Gastroesophageal sphincter (tissue), 4 donors: ENCODE data around the gene C20orf96. TPM values are rescaled to one million over a fixed set of nuclear protein-coding genes. Genes with fewer than 3 reads are reported as not detected.

Source experiments
- ATAC-seq: fragments of 150-250 bp; one replicate; pipeline ENCODE4 v1.9.1; 2016; ENCODE audit warnings: mild to moderate bottlenecking, moderate library complexity
- H3K27ac ChIP-seq, 4 donors: fragments of 200-600 bp; sonication (generic) in 3 of 4; 1 replicate in 3 of 4; 2 replicates in 1 of 4; pipeline ENCODE4 v1.5.1; 2016 to 2019
- H3K27me3 ChIP-seq: fragments of 200-600 bp; sonication (generic); one replicate; pipeline ENCODE4 v1.5.1; 2019
- H3K36me3 ChIP-seq, 2 donors: fragments of 200-600 bp; sonication (generic); one replicate each; pipeline ENCODE4 v1.5.1; 2019; ENCODE audit warnings: control low read depth in 1 of 2
- H3K4me1 ChIP-seq, 3 donors: fragments of 200-600 bp; sonication (generic); 1 replicate in 2 of 3; 2 replicates in 1 of 3; pipeline ENCODE4 v1.5.1; 2016 to 2019; ENCODE audit warnings: control low read depth in 2 of 3
- H3K4me3 ChIP-seq, 2 donors: fragments of 200-600 bp; sonication (generic); one replicate each; pipeline ENCODE4 v1.5.1; 2019; ENCODE audit warnings: mild to moderate bottlenecking in 1 of 2, moderate library complexity in 1 of 2
- H3K9me3 ChIP-seq, 3 donors: fragments of 200-600 bp; sonication (generic); one replicate each; pipeline ENCODE4 v1.5.1; 2017 to 2019; ENCODE audit warnings: control low read depth in 2 of 3
- EP300 ChIP-seq: sonication (generic); formaldehyde crosslinking; IDR thresholded peaks from one replicate; pipeline ENCODE4 v1.6.1; 2017; ENCODE audit warnings: antibody characterized with exemption, mild to moderate bottlenecking
- POLR2A ChIP-seq, 2 donors: fragments of 450-650 bp; IDR thresholded peaks; one replicate each; pipeline ENCODE4 v1.6.1; 2017; ENCODE audit warnings: antibody characterized with exemption in 2 of 2, mild to moderate bottlenecking in 2 of 2, moderate library complexity in 1 of 2
- POLR2AphosphoS5 ChIP-seq: sonication (generic); formaldehyde crosslinking; IDR thresholded peaks from one replicate; pipeline ENCODE4 v1.6.1; 2017; ENCODE audit warnings: antibody characterized with exemption
- WGBS, 2 donors: methylation state at CpG; one replicate each; pipeline ENCODE4 v1.1.5; 2018; ENCODE audit warnings: low coverage in 1 of 2; 5-methylcytosine and 5-hydroxymethylcytosine counted together
- total RNA-seq, 4 donors: library from RNA; depleted of rRNA; stranded (reverse); fragments of >200 nt; gene quantifications; one replicate each; pipeline ENCODE4 v1.1.0, GENCODE V29; 2016
- TF ChIP-seq, protein P1 (sequence below), 4 experiments: fragments of 200-600 bp in 2 of 4; fragments of 450-650 bp in 2 of 4; sonication (generic) in 1 of 4; IDR thresholded peaks; one replicate each; pipeline ENCODE4 v1.5.1; 2017 to 2019; ENCODE audit warnings: antibody characterized with exemption in 4 of 4, mild to moderate bottlenecking in 2 of 4, moderate library complexity in 2 of 4

Gene C20orf96
- total RNA-seq, 4 donors from 2014 or later, result 0.67 to 3.1 (median 1.3) TPM

DNA sequence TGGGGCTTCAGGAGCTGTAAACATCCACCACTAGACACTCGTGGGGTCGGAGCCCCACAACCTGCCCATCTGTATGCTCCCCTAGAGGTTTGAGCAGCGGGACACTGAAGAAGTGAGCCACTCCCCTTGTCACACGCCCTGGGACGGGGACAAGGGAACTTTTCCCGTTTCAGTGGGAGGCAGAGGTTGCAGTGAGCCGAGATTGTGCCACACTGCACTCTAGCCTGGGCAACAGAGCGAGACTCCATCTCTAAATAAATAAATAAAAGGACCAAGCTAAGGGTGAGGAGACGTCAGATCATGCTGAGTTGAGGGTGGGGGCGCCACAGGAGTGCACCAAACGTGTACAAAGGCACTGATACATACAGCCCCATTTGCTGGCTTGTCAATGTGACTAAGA lies 15.2 kb upstream of the C20orf96 start:
- H3K27ac ChIP-seq, result no peak overlapping the region
- H3K36me3 ChIP-seq, result no peaks in the 10 kb centered on the region
- no peak overlapping the region for H3K4me3 ChIP-seq
- H3K9me3 ChIP-seq, result no peaks in the 10 kb centered on the region
- TF ChIP-seq EP300 (no peak), POLR2AphosphoS5 (no peak)
- H3K27me3 ChIP-seq, result no peaks in the 10 kb centered on the region
- WGBS, 2 donors, result 71 to 72% methylated on average over 2 to 3 of the region's 11 CpGs
- peaks cover 0 to 39% (median 8%) of the 10 kb centered on the region in 3 donors for H3K4me1 ChIP-seq
- no peak for ATAC-seq

DNA sequence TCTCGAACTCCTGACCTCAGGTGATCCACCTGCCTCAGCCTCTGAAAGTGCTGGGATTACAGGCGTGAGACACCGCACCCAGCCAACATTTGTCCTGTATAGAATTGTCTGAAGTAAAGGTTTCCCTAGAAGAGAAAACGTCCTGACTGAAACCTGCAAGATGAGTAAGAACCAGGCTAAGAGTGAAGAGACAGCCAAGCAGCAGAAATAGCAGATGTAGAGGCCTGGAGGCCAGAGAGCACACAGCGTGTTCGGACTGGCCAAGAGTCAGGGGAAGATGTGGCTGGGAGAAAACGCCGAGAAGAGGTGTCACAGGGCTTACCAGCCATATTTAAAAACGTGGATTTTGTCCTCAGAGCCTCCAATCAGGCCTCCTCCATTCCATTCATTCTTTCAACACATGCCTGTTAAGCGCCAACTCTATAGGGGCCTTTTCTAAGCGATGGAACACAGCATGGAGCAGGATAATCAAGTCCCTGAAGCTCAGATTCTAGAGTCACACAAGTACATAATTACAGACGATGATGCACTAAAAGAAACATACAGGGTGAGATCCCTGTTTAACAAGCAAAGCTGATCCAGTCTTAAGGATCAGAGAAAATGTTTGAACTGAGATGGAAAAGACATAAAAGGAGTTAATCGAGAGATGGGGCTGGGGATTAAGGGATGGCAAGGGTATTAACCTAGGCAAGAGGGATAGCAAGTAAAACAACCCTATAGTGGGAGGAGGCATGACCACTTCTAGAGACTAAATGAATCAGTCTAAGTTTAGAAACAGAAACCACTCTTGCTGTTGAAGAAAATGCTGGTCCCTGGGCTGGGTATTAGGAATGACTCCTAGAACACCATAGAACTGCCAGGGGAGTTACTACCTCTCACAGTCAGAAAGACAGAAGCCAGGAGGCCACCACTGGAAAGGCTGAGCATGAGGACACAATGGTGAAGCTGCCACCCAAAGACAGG lies 11.6 kb upstream of the C20orf96 start:
- H3K9me3 ChIP-seq, result no peaks in the 10 kb centered on the region
- H3K27ac ChIP-seq, result peak overlapping the region in 1 of 4 donors; percentile 100
- 46 to 61% methylated on average over 7 to 10 of the region's 13 CpGs for WGBS, 2 donors
- peaks cover 0 to 43% (median 26%) of the 10 kb centered on the region in 3 donors for H3K4me1 ChIP-seq
- no peaks in the 10 kb centered on the region for H3K27me3 ChIP-seq
- no peak overlapping the region for H3K4me3 ChIP-seq
- TF ChIP-seq POLR2A (IDR thresholded peaks at IDR 0.05) (no peak), POLR2AphosphoS5 (no peak), EP300 (no peak)
- TF ChIP-seq, protein P1, sequence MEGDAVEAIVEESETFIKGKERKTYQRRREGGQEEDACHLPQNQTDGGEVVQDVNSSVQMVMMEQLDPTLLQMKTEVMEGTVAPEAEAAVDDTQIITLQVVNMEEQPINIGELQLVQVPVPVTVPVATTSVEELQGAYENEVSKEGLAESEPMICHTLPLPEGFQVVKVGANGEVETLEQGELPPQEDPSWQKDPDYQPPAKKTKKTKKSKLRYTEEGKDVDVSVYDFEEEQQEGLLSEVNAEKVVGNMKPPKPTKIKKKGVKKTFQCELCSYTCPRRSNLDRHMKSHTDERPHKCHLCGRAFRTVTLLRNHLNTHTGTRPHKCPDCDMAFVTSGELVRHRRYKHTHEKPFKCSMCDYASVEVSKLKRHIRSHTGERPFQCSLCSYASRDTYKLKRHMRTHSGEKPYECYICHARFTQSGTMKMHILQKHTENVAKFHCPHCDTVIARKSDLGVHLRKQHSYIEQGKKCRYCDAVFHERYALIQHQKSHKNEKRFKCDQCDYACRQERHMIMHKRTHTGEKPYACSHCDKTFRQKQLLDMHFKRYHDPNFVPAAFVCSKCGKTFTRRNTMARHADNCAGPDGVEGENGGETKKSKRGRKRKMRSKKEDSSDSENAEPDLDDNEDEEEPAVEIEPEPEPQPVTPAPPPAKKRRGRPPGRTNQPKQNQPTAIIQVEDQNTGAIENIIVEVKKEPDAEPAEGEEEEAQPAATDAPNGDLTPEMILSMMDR (IDR thresholded peaks at IDR 0.05), result no peak
- no peaks in the 10 kb centered on the region for H3K36me3 ChIP-seq
- ATAC-seq, result no peak

DNA sequence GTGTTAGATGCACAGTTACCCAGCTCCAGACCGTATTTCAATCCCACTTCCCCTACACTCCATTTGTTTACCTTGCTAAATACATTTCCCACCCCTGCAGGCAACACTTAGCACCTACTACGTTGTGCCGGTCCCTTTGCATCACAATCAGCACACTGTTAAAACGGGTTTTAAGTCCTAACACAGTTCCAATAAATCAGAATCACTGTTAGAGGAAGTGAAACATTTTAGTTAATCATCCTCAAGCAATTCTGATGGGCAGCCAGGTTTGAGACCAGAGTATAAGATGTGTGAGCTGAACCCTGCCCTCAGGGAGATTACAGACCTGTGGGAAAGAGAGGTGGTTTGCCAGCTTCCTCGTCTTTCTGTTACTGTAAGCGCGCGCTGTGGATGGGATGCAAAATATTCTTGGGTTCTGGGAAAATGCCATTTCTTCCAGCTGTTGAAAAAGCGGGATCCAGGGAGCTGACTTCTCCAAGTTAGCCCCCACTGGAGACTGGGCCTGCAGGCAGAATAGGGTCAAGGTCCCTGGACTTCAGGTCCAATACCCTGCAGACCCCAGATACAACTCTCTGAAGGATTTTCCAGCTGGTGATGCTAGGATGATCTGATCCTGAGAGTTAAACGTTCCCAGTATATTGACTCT lies 9.9 kb upstream of the C20orf96 start:
- ATAC-seq, result no peak
- Histone ChIP-seq H3K27me3 (no peaks in the 10 kb centered on the region), H3K36me3 (no peaks in the 10 kb centered on the region), H3K27ac (peak overlapping the region in 3 of 4 donors; percentile 35 to 100 (median 49)), H3K4me1 (peaks cover 0 to 52% (median 30%) of the 10 kb centered on the region in 3 donors), H3K9me3 (no peaks in the 10 kb centered on the region), H3K4me3 (peak overlapping the region in 1 of 2 donors; percentile 99)
- WGBS, 2 donors, result 17 to 18% methylated on average over 5 to 10 of the region's 10 CpGs
- TF ChIP-seq EP300 (no peak), POLR2A (IDR thresholded peaks at IDR 0.05) (no peak), POLR2AphosphoS5 (no peak)
- TF ChIP-seq, protein P1 (IDR thresholded peaks at IDR 0.05), result no peak

DNA sequence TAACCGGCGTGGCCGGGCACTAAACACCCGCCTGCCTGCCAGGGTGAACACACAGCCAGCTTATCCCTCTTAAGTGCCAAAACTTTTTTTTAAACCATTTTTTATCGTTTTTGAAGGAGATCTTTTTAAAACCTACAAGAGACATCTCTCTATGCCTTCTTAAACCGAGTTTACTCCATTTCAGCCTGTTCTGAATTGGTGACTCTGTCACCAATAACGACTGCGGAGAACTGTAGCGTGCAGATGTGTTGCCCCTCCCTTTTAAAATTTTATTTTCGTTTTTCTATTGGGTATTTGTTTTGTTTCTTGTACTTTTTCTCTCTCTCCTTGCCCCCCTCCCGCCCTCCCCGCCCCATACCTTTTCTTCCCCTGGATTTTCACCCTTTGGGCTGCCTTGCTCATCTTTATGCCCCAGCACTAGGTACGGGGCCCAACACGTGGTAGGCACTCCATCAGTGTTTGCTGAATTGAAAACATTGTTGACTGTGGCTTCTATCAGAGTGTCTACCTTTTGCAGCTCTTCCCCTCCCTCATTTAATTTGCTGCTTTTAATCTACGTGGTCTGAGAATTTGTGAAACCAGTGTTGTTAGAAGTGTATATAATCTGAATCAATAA lies 8.3 kb upstream of the C20orf96 start:
- Histone ChIP-seq H3K27me3 (no peaks in the 10 kb centered on the region), H3K4me1 (peaks cover 0 to 52% (median 30%) of the 10 kb centered on the region in 3 donors), H3K4me3 (peak overlapping the region; percentile 75 to 99), H3K9me3 (no peaks in the 10 kb centered on the region), H3K36me3 (no peaks in the 10 kb centered on the region), H3K27ac (peak overlapping the region; percentile 86 to 100 (median 97))
- WGBS, 2 donors, result 3 to 7% methylated on average over 9 to 12 of the region's 15 CpGs
- TF ChIP-seq POLR2A (IDR thresholded peaks at IDR 0.05), result no peak
- TF ChIP-seq, protein P1 (IDR thresholded peaks at IDR 0.05), result no peak
- no peak for TF ChIP-seq EP300
- TF ChIP-seq POLR2AphosphoS5, result no peak
- ATAC-seq, result no peak
